GM23338 (cell line): ENCODE measurements around the gene B4GALT6. TPM values are rescaled to one million over a fixed set of nuclear protein-coding genes. Genes with fewer than 3 reads are reported as not detected.

Source experiments
- ATAC-seq: fragments of 200-7000 bp; cut with Tn5 transposase; 3 replicates; pipeline ENCODE4 v1.9.1; 2020
- DNase-seq: peaks from one replicate; pipeline ENCODE4 v3.0.0-alpha.2; 2015; ENCODE audit warnings: low spot score
- H2AFZ ChIP-seq: fragments of 200-600 bp; sonication (generic); 2 replicates; pipeline ENCODE4 v1.8.0; 2016; ENCODE audit warnings: antibody characterized with exemption, mild to moderate bottlenecking, moderate library complexity
- H3F3A ChIP-seq: fragments of 200-600 bp; sonication (generic); replicated peaks from 2 replicates; pipeline ENCODE4 v1.8.0; 2017; ENCODE audit warnings: antibody characterized with exemption, mixed run types, low read depth
- H3K27ac ChIP-seq: fragments of 200-600 bp; sonication (generic); 2 replicates; pipeline ENCODE4 v1.6.1; 2016; ENCODE audit warnings: low read depth
- H3K27me3 ChIP-seq: fragments of 200-600 bp; sonication (generic); 2 replicates; pipeline ENCODE4 v1.8.0; 2016; ENCODE audit warnings: mild to moderate bottlenecking, mixed run types, moderate library complexity; ENCODE audit not compliant: insufficient read depth
- H3K36me3 ChIP-seq: fragments of 200-600 bp; sonication (generic); 2 replicates; pipeline ENCODE4 v1.8.0; 2016; ENCODE audit warnings: mild to moderate bottlenecking; ENCODE audit not compliant: insufficient read depth
- H3K4me1 ChIP-seq: fragments of 200-600 bp; sonication (generic); 2 replicates; pipeline ENCODE4 v1.8.0; 2016; ENCODE audit warnings: mild to moderate bottlenecking, moderate library complexity; ENCODE audit not compliant: insufficient read depth
- H3K4me2 ChIP-seq: fragments of 200-600 bp; sonication (generic); 2 replicates; pipeline ENCODE4 v1.7.1; 2017; ENCODE audit warnings: mixed run types
- H3K4me3 ChIP-seq: fragments of 200-600 bp; sonication (generic); 2 replicates; pipeline ENCODE4 v1.6.1; 2016; ENCODE audit warnings: mixed run types
- H3K79me2 ChIP-seq: fragments of 200-600 bp; sonication (generic); replicated peaks from 2 replicates; pipeline ENCODE4 v1.8.0; 2017; ENCODE audit warnings: mild to moderate bottlenecking; ENCODE audit not compliant: insufficient read depth
- H3K9me2 ChIP-seq: fragments of 200-600 bp; sonication (generic); 2 replicates; pipeline ENCODE4 v1.8.0; 2017; ENCODE audit not compliant: insufficient read depth
- H4K20me1 ChIP-seq: fragments of 200-600 bp; sonication (generic); replicated peaks from 2 replicates; pipeline ENCODE4 v1.8.0; 2017; ENCODE audit warnings: mild to moderate bottlenecking; ENCODE audit not compliant: insufficient read depth
- H3K27ac Mint-ChIP-seq: 2 replicates; pipeline ENCODE4 v1.8.0; 2020; ENCODE audit warnings: inconsistent platforms, mild to moderate bottlenecking, moderate library complexity, mixed read lengths
- H3K27me3 Mint-ChIP-seq: 3 replicates; pipeline ENCODE4 v1.8.0; 2022; ENCODE audit warnings: low read depth, mild to moderate bottlenecking, moderate library complexity, mixed read lengths, inconsistent platforms; ENCODE audit not compliant: insufficient read depth, poor library complexity
- H3K36me3 Mint-ChIP-seq: 3 replicates; pipeline ENCODE4 v1.8.0; 2021; ENCODE audit warnings: low read depth, mild to moderate bottlenecking, inconsistent platforms, moderate library complexity, mixed read lengths
- H3K4me1 Mint-ChIP-seq: 3 replicates; pipeline ENCODE4 v1.8.0; 2020; ENCODE audit warnings: mild to moderate bottlenecking, inconsistent platforms, mixed read lengths
- H3K4me3 Mint-ChIP-seq: 3 replicates; pipeline ENCODE4 v1.8.0; 2021; ENCODE audit warnings: moderate library complexity, mild to moderate bottlenecking, inconsistent platforms, mixed read lengths
- H3K9me3 Mint-ChIP-seq: 3 replicates; pipeline ENCODE4 v1.8.0; 2020; ENCODE audit warnings: moderate library complexity, mild to moderate bottlenecking, inconsistent platforms, mixed read lengths
- CTCF ChIP-seq, 2 experiments: fragments of 200-600 bp in 1 of 2; sonication (generic) in 1 of 2; conservative IDR thresholded peaks; 2 replicates each; pipeline versions ENCODE4 v1.5.1 to v1.6.1; 2016 to 2017; ENCODE audit warnings: antibody characterized with exemption in 2 of 2, low read depth in 2 of 2, mild to moderate bottlenecking in 2 of 2, moderate library complexity in 1 of 2
- ETS1 ChIP-seq: IDR thresholded peaks from 2 replicates; pipeline ENCODE4 v1.6.1; 2016; ENCODE audit warnings: antibody characterized with exemption
- EZH2 ChIP-seq: fragments of 200-600 bp; sonication (generic); IDR thresholded peaks from one replicate; pipeline ENCODE4 v1.8.0; 2017; ENCODE audit warnings: antibody characterized with exemption, mild to moderate bottlenecking, low read depth; ENCODE audit not compliant: unreplicated experiment
- POLR2AphosphoS5 ChIP-seq: IDR thresholded peaks from 2 replicates; pipeline ENCODE4 v1.6.1; 2016; ENCODE audit warnings: antibody characterized with exemption, low read depth
- STAT1 ChIP-seq: IDR thresholded peaks from one replicate; pipeline ENCODE4 v1.6.1; 2016; ENCODE audit warnings: antibody characterized with exemption; ENCODE audit not compliant: unreplicated experiment
- ZNF114 ChIP-seq: fragments of 250-450 bp; sonication (Bioruptor Pico); IDR thresholded peaks from 2 replicates; pipeline ENCODE4 v1.5.0; 2020; ENCODE audit warnings: mild to moderate bottlenecking, moderate library complexity
- ZNF331 ChIP-seq: fragments of 250-450 bp; sonication (Bioruptor Pico); IDR thresholded peaks from 2 replicates; pipeline ENCODE4 v1.5.0; 2020; ENCODE audit warnings: low read depth, mild to moderate bottlenecking, moderate library complexity
- polyA plus RNA-seq: library from polyadenylated mRNA; unstranded; fragments of >200 nt; fragmentation: Nextera tagmentation; extraction: Ambion mirVana; gene quantifications from 2 replicates; pipeline ENCODE4 v1.2.1, GENCODE V29; 2016
- total RNA-seq: library from RNA; depleted of rRNA; stranded (reverse); fragments of >200 nt; shearing (Covaris generic); gene quantifications from 2 replicates; pipeline ENCODE4 v1.2.3, GENCODE V29; 2014
- TF ChIP-seq, protein P1 (sequence below): fragments of 250-450 bp; sonication (Bioruptor Pico); IDR thresholded peaks from 2 replicates; pipeline ENCODE4 v1.5.0; 2020; ENCODE audit warnings: mild to moderate bottlenecking, moderate library complexity
- TF ChIP-seq, protein P2 (sequence below): IDR thresholded peaks from one replicate; pipeline ENCODE4 v1.6.1; 2018; ENCODE audit warnings: antibody characterized with exemption; ENCODE audit not compliant: unreplicated experiment

Gene B4GALT6
- total and polyA plus RNA-seq, 2 experiments from 2014 or later: 14.8 to 33.8 TPM

- TF ChIP-seq ZNF331: no peak
- no peak for TF ChIP-seq EZH2
- no peaks in the 10 kb centered on the region for H3K9me3 Mint-ChIP-seq
Measured at GRCh38 chr18:31645411-31645810, 39.0 kb downstream of the B4GALT6 start.

GRCh38 chr18:31643003-31643402, 41.4 kb downstream of the B4GALT6 start:
- no peak overlapping the region for H3K4me3 Mint-ChIP-seq
- Histone ChIP-seq H3F3A (no peaks in the 10 kb centered on the region), H3K36me3 (no peaks in the 10 kb centered on the region; the same call in 1 of the 2 replicates), H3K4me2 (no peak overlapping the region), H3K79me2 (no peaks in the 10 kb centered on the region; the same call in 1 of the 2 replicates), H3K4me3 (no peak overlapping the region), H3K27ac (no peak overlapping the region), H4K20me1 (no peaks in the 10 kb centered on the region; the same call in 1 of the 2 replicates), H3K4me1 (peaks cover 33% of the 10 kb centered on the region), H3K9me2 (no peaks in the 10 kb centered on the region), H3K27me3 (no peaks in the 10 kb centered on the region), H2AFZ (no peak overlapping the region)
- H3K27ac Mint-ChIP-seq: no peak overlapping the region
- H3K9me3 Mint-ChIP-seq: no peaks in the 10 kb centered on the region
- H3K36me3 Mint-ChIP-seq: peaks cover 24% of the 10 kb centered on the region
- no peak for ATAC-seq
- no peak for DNase-seq
- no peaks in the 10 kb centered on the region for H3K27me3 Mint-ChIP-seq
- H3K4me1 Mint-ChIP-seq: peaks cover 27% of the 10 kb centered on the region
- TF ChIP-seq POLR2AphosphoS5 (no peak), ETS1 (no peak), STAT1 (no peak), ZNF331 (no peak), ZNF114 (CRISPR knock-in tag) (no peak), CTCF (conservative IDR thresholded peaks at IDR 0.05; ENCODE audit: low read depth in 2 of 2) (no peak)
- TF ChIP-seq, protein P1, sequence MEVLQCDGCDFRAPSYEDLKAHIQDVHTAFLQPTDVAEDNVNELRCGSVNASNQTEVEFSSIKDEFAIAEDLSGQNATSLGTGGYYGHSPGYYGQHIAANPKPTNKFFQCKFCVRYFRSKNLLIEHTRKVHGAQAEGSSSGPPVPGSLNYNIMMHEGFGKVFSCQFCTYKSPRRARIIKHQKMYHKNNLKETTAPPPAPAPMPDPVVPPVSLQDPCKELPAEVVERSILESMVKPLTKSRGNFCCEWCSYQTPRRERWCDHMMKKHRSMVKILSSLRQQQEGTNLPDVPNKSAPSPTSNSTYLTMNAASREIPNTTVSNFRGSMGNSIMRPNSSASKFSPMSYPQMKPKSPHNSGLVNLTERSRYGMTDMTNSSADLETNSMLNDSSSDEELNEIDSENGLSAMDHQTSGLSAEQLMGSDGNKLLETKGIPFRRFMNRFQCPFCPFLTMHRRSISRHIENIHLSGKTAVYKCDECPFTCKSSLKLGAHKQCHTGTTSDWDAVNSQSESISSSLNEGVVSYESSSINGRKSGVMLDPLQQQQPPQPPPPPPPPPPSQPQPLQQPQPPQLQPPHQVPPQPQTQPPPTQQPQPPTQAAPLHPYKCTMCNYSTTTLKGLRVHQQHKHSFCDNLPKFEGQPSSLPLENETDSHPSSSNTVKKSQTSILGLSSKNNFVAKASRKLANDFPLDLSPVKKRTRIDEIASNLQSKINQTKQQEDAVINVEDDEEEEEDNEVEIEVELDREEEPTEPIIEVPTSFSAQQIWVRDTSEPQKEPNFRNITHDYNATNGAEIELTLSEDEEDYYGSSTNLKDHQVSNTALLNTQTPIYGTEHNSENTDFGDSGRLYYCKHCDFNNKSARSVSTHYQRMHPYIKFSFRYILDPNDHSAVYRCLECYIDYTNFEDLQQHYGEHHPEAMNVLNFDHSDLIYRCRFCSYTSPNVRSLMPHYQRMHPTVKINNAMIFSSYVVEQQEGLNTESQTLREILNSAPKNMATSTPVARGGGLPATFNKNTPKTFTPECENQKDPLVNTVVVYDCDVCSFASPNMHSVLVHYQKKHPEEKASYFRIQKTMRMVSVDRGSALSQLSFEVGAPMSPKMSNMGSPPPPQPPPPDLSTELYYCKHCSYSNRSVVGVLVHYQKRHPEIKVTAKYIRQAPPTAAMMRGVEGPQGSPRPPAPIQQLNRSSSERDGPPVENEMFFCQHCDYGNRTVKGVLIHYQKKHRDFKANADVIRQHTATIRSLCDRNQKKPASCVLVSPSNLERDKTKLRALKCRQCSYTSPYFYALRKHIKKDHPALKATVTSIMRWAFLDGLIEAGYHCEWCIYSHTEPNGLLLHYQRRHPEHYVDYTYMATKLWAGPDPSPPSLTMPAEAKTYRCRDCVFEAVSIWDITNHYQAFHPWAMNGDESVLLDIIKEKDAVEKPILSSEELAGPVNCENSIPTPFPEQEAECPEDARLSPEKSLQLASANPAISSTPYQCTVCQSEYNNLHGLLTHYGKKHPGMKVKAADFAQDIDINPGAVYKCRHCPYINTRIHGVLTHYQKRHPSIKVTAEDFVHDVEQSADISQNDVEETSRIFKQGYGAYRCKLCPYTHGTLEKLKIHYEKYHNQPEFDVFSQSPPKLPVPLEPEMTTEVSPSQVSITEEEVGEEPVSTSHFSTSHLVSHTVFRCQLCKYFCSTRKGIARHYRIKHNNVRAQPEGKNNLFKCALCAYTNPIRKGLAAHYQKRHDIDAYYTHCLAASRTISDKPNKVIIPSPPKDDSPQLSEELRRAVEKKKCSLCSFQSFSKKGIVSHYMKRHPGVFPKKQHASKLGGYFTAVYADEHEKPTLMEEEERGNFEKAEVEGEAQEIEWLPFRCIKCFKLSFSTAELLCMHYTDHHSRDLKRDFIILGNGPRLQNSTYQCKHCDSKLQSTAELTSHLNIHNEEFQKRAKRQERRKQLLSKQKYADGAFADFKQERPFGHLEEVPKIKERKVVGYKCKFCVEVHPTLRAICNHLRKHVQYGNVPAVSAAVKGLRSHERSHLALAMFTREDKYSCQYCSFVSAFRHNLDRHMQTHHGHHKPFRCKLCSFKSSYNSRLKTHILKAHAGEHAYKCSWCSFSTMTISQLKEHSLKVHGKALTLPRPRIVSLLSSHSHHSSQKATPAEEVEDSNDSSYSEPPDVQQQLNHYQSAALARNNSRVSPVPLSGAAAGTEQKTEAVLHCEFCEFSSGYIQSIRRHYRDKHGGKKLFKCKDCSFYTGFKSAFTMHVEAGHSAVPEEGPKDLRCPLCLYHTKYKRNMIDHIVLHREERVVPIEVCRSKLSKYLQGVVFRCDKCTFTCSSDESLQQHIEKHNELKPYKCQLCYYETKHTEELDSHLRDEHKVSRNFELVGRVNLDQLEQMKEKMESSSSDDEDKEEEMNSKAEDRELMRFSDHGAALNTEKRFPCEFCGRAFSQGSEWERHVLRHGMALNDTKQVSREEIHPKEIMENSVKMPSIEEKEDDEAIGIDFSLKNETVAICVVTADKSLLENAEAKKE (CRISPR knock-in tag): no peak
- TF ChIP-seq, protein P2, sequence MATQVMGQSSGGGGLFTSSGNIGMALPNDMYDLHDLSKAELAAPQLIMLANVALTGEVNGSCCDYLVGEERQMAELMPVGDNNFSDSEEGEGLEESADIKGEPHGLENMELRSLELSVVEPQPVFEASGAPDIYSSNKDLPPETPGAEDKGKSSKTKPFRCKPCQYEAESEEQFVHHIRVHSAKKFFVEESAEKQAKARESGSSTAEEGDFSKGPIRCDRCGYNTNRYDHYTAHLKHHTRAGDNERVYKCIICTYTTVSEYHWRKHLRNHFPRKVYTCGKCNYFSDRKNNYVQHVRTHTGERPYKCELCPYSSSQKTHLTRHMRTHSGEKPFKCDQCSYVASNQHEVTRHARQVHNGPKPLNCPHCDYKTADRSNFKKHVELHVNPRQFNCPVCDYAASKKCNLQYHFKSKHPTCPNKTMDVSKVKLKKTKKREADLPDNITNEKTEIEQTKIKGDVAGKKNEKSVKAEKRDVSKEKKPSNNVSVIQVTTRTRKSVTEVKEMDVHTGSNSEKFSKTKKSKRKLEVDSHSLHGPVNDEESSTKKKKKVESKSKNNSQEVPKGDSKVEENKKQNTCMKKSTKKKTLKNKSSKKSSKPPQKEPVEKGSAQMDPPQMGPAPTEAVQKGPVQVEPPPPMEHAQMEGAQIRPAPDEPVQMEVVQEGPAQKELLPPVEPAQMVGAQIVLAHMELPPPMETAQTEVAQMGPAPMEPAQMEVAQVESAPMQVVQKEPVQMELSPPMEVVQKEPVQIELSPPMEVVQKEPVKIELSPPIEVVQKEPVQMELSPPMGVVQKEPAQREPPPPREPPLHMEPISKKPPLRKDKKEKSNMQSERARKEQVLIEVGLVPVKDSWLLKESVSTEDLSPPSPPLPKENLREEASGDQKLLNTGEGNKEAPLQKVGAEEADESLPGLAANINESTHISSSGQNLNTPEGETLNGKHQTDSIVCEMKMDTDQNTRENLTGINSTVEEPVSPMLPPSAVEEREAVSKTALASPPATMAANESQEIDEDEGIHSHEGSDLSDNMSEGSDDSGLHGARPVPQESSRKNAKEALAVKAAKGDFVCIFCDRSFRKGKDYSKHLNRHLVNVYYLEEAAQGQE: no peak

More at GRCh38 chr18:31645411-31645810, 39.0 kb downstream of the B4GALT6 start:
- H3K27me3 Mint-ChIP-seq: no peaks in the 10 kb centered on the region
- Histone ChIP-seq H3K27ac (peak overlapping the region; percentile 28; the same call in 1 of the 2 replicates), H3K4me2 (no peak overlapping the region; the same call in 1 of the 2 replicates), H3K4me3 (no peak overlapping the region), H4K20me1 (no peaks in the 10 kb centered on the region; the same call in 1 of the 2 replicates), H3K27me3 (no peaks in the 10 kb centered on the region), H3K9me2 (no peaks in the 10 kb centered on the region), H3K4me1 (peaks cover 50% of the 10 kb centered on the region), H2AFZ (no peak overlapping the region), H3F3A (no peaks in the 10 kb centered on the region), H3K36me3 (no peaks in the 10 kb centered on the region), H3K79me2 (peaks cover 8% of the 10 kb centered on the region)
- H3K36me3 Mint-ChIP-seq: peaks cover 10% of the 10 kb centered on the region; the same call in 2 of the 3 replicates
- H3K27ac Mint-ChIP-seq: no peak overlapping the region
- ATAC-seq: no peak
- H3K4me1 Mint-ChIP-seq: peaks cover 39% of the 10 kb centered on the region
- no peak for DNase-seq
- H3K4me3 Mint-ChIP-seq: no peak overlapping the region
